GM23248 (cell line): ENCODE results near the gene MYRF.

ENCODE experiments used
- EZH2 ChIP-seq: fragments of 200-600 bp; sonication (generic); IDR thresholded peaks from 2 replicates; pipeline ENCODE4 v1.6.1; 2018; ENCODE audit warnings: antibody characterized with exemption, mild to moderate bottlenecking; ENCODE audit not compliant: insufficient read depth, poor library complexity, severe bottlenecking
- EZH2phosphoT487 ChIP-seq: fragments of 200-600 bp; sonication (generic); IDR thresholded peaks from 2 replicates; pipeline ENCODE4 v1.6.1; 2018; ENCODE audit warnings: antibody characterized with exemption, moderate library complexity, mild to moderate bottlenecking, low read depth; ENCODE audit not compliant: insufficient read depth

GRCh38 chr11:61737636-61738386 is 14.6 kb upstream of the MYRF start:
- TF ChIP-seq EZH2 (no peak), EZH2phosphoT487 (no peak)
